BLaER1 treated with 17β-estradiol and CSF1 and Interleukin-3, amounts not matched to agents 10 nM and 100 nM (cell line): ENCODE results near the gene CBX2.

Experiments
- H3K27ac ChIP-seq, 11 experiments: shearing (Covaris generic); formaldehyde crosslinking; 2 replicates each; pipeline ENCODE4 v1.8.1; 2022
- H3K27me3 ChIP-seq, 11 experiments: shearing (Covaris generic); formaldehyde crosslinking; 2 replicates each; pipeline ENCODE4 v1.8.1; 2022
- H3K36me3 ChIP-seq, 11 experiments: shearing (Covaris generic); formaldehyde crosslinking; 2 replicates each; pipeline ENCODE4 v1.8.1; 2022
- H3K4me1 ChIP-seq, 10 experiments: shearing (Covaris generic); formaldehyde crosslinking; 2 replicates each; pipeline ENCODE4 v1.8.1; 2022
- H3K4me2 ChIP-seq, 11 experiments: shearing (Covaris generic); formaldehyde crosslinking; 2 replicates each; pipeline ENCODE4 v1.8.1; 2022
- H3K4me3 ChIP-seq, 10 experiments: shearing (Covaris generic); formaldehyde crosslinking; 2 replicates each; pipeline ENCODE4 v1.8.1; 2022
- H3K9ac ChIP-seq, 11 experiments: shearing (Covaris generic); formaldehyde crosslinking; 2 replicates each; pipeline ENCODE4 v1.8.1; 2022
- H3K9me3 ChIP-seq, 11 experiments: shearing (Covaris generic); formaldehyde crosslinking; replicated peaks in 1 of 11; 2 replicates each; pipeline ENCODE4 v1.8.1; 2022
- H4K20me1 ChIP-seq, 11 experiments: shearing (Covaris generic); formaldehyde crosslinking; 2 replicates each; pipeline ENCODE4 v1.8.1; 2022
- Cebpa-rat ChIP-seq, 11 experiments: shearing (Covaris generic); IDR thresholded peaks; 2 replicates each; pipeline ENCODE4 v1.8.1; 2022

Gene CBX2

DNA sequence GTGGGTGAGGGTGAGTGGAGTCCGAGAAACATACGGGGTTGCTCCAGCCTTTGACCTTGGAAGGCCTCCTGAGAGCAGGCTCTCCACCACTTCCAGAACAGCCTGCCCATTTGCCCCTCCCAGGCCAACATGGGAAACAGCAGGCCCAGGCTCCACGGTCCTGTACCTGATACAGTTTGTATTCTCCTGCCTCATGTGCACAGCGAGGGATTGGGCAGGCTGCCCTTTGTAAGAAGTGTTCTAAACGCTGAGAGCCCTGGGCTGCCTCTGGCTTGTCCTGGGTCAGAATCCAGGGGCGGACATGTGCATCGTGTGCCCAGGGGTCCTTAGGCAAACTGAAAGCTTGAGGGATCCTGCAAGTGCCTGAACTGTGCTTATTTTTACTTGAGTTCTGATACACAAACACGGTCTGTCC is 3.4 kb upstream of the CBX2 start:
- H3K4me2 ChIP-seq = no peak overlapping the region
- no peak overlapping the region for H3K4me3 ChIP-seq
- peaks cover 0 to 12% (median 8%) of the 10 kb centered on the region in 11 experiments; a peak in 17 of 22 replicates for H4K20me1 ChIP-seq
- no peak overlapping the region for H3K9ac ChIP-seq
- H3K4me1 ChIP-seq = peaks cover 19 to 28% (median 21%) of the 10 kb centered on the region in 10 experiments
- TF ChIP-seq Cebpa-rat (IDR thresholded peaks at IDR 0.05) = no peak
- H3K27me3 ChIP-seq = peaks cover 0 to 25% (median 18%) of the 10 kb centered on the region in 11 experiments; a peak in 20 of 22 replicates
- no peak overlapping the region for H3K27ac ChIP-seq
- no peaks in the 10 kb centered on the region for H3K9me3 ChIP-seq
- H3K36me3 ChIP-seq = peaks cover 0 to 3% (median under 1%) of the 10 kb centered on the region in 11 experiments; a peak in 6 of 22 replicates

DNA sequence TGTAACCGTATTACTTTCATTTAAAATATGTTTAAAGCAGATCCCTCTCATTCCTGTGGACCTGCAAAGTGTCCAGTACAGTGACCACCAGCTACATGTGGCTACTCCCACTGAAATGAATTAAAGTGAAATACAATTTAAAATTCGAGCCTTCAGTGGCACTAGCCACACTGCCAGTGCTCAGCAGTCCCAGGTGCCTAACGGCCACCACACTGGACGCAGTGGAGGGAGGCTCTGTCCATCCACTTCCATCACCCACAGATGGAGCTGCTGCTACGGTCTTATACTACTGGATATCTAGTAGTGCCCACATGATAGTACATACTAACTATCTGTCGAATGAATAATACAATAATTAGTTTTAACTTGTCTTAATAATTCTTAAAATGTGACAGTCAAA is 2.3 kb upstream of the CBX2 start:
- peaks cover 21 to 34% (median 32%) of the 10 kb centered on the region in 10 experiments for H3K4me1 ChIP-seq
- H3K36me3 ChIP-seq = peaks cover 0 to 13% (median 9%) of the 10 kb centered on the region in 11 experiments; a peak in 9 of 22 replicates
- TF ChIP-seq Cebpa-rat (IDR thresholded peaks at IDR 0.05) = no peak
- no peak overlapping the region for H3K4me3 ChIP-seq
- no peak overlapping the region for H3K9ac ChIP-seq
- no peaks in the 10 kb centered on the region for H3K9me3 ChIP-seq
- peaks cover 0 to 25% (median 18%) of the 10 kb centered on the region in 11 experiments; a peak in 20 of 22 replicates for H3K27me3 ChIP-seq
- H4K20me1 ChIP-seq = peaks cover 0 to 23% (median 19%) of the 10 kb centered on the region in 11 experiments; a peak in 17 of 22 replicates
- no peak overlapping the region for H3K4me2 ChIP-seq
- no peak overlapping the region for H3K27ac ChIP-seq

DNA sequence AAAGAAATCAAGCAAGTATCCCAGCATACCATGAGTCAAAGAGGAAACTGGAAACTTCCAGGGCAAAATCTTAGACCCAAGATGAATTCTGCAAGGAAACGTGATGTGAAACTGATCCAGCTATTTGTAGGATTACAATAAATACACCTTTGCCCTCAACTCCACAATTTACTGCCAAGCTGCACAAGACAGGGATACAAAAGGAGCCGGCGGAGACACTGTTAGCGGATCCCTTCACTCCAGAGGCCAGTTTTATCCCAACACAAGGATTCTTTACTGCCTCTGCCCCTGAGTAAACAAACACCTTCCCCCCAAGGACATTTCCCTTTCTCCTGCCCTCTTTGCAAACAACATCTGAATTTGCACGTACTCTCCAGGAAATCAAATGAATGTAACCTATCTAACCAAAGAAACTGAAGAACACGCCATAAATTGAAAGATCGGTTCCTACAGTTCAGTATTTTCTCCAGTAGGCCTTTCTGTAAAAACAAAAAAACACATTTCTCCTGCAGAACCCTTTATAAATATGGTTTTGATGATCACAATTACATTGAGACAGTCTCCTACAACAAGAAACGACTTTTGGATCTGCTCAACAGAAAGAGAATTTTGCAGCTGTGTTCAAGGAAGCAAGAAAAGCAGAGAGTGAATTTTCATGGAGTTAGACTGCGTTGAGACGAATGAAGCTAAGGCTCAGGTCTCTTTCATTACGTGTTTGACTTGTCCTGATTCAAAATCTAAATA is 1.4 kb upstream of the CBX2 start:
- H4K20me1 ChIP-seq = peaks cover 0 to 32% (median 28%) of the 10 kb centered on the region in 11 experiments; a peak in 18 of 22 replicates
- H3K27ac ChIP-seq = peak overlapping the region in 4 of 11 experiments; percentile 76 to 84 (median 83); a peak in 6 of 22 replicates
- peaks cover 30 to 43% (median 41%) of the 10 kb centered on the region in 10 experiments for H3K4me1 ChIP-seq
- no peak for TF ChIP-seq Cebpa-rat (IDR thresholded peaks at IDR 0.05)
- H3K9ac ChIP-seq = peak overlapping the region in 8 of 11 experiments; percentile 77 to 89 (median 85); a peak in 11 of 22 replicates
- peak overlapping the region; percentile 81 to 94 (median 85) for H3K4me2 ChIP-seq
- peak overlapping the region; percentile 58 to 82 (median 66); a peak in 12 of 20 replicates for H3K4me3 ChIP-seq
- no peaks in the 10 kb centered on the region for H3K9me3 ChIP-seq
- H3K27me3 ChIP-seq = peaks cover 0 to 25% (median 18%) of the 10 kb centered on the region in 11 experiments; a peak in 20 of 22 replicates
- peaks cover 0 to 21% (median 9%) of the 10 kb centered on the region in 11 experiments; a peak in 10 of 22 replicates for H3K36me3 ChIP-seq

DNA sequence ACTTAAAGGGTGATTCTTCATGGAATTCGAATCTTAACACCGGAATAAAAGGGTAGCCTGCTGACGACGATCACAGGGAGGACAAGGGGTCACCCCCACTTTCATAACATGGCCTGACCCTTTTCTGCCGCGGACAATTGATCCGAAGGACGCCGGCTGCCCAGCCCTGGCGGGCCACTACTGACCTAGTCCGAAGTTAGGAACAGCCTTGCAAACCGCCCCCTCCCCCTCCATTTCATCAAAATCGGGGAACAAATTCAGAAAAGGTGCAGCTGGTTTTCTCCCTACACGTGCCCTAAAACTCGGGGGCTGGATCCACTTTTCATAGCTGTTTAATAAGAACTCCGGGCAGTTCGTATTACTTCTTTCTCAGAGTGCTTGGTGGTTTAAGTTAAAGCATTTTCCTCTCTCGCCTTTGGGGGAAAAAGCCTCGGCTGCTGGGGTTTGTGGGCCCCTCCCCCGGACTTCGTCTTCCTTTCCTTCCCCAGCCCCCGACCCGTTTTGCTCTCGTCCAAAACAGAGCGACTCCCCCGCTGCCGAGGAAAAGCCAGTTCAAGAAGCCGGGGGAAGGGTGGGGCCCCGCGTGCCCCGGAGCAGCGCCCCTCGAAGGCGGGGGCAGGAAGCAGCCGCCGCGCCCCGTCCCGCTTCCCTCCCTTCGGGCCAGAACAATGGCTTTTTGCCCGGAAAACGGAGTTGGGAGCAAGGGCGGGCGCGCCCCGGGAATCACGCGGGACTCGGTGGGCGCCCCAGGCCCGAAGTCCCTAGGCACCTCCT is 641 bp upstream of the CBX2 start:
- no peaks in the 10 kb centered on the region for H3K9me3 ChIP-seq
- peaks cover 37 to 50% (median 48%) of the 10 kb centered on the region in 10 experiments for H3K4me1 ChIP-seq
- H3K4me2 ChIP-seq = peak overlapping the region; percentile 81 to 94 (median 85)
- peak overlapping the region; percentile 58 to 88 (median 84); a peak in 21 of 22 replicates for H3K27ac ChIP-seq
- H3K4me3 ChIP-seq = peak overlapping the region; percentile 58 to 82 (median 66)
- peak overlapping the region; percentile 77 to 89 (median 84) for H3K9ac ChIP-seq
- H4K20me1 ChIP-seq = peaks cover 0 to 40% (median 36%) of the 10 kb centered on the region in 11 experiments; a peak in 18 of 22 replicates
- no peak for TF ChIP-seq Cebpa-rat (IDR thresholded peaks at IDR 0.05)
- H3K27me3 ChIP-seq = peaks cover 0 to 25% (median 18%) of the 10 kb centered on the region in 11 experiments; a peak in 20 of 22 replicates
- H3K36me3 ChIP-seq = peaks cover 0 to 29% (median 16%) of the 10 kb centered on the region in 11 experiments; a peak in 15 of 22 replicates

DNA sequence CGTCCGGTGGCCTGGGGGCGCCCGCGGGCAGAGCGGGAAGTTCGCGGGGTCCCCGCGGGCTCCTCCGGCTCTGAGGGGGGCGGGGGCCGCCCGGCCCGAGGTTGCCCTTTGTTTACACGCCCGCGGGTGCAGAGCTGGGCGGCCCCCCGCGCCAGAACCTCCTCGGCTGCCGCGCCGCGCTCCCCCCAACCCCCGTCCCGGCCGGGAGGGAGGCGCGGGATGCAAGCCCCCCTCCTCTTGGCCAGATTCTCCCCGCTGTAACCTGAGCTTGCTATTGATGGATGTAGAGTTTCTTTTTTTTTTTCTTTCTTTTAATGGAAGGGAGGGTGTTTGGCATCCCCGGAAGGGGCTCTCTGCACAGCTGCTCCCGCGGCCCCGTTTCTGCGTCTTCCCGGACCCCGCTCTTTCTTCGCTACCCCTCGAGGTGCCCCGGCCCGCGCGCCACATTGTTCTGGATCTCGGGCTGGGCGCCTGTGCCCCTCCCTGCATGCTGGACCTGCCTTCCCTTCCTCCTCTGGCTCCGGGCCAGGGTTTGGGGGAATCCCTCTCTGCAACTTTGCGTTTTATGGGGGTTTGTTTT is 646 bp downstream of the CBX2 start:
- Histone ChIP-seq H3K36me3 (peaks cover 0 to 42% (median 28%) of the 10 kb centered on the region in 11 experiments; a peak in 18 of 22 replicates), H3K4me2 (peak overlapping the region; percentile 90 to 99 (median 97)), H3K4me1 (peaks cover 38 to 52% (median 50%) of the 10 kb centered on the region in 10 experiments), H3K4me3 (peak overlapping the region; percentile 67 to 91 (median 82)), H3K9me3 (no peaks in the 10 kb centered on the region), H3K27me3 (peaks cover 0 to 25% (median 18%) of the 10 kb centered on the region in 11 experiments; a peak in 20 of 22 replicates), H3K27ac (peak overlapping the region in 10 of 11 experiments; percentile 41 to 82 (median 74); a peak in 19 of 22 replicates), H4K20me1 (peaks cover 0 to 52% (median 47%) of the 10 kb centered on the region in 11 experiments; a peak in 18 of 22 replicates), H3K9ac (peak overlapping the region; percentile 71 to 86 (median 82))
- no peak for TF ChIP-seq Cebpa-rat (IDR thresholded peaks at IDR 0.05)

DNA sequence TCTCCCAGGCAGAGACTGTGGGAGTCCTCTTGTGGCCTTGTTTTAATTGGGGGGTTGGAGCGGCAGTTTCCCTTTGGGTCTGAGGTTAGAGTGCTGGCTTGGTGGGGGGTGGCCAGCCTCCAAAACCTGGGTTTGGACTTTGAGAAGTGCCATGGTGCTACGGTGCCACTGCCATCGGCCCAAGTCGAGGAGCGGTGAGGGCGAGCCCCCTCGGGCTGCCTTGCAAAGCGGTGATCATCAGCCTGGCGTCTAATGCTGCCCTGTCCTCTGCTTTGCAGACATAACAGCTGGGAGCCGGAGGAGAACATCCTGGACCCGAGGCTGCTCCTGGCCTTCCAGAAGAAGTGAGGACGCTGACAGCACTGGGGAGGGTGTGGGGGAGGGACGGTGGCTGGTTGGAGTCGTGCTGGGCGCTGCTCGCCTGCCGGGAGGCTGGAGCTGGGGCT is 1.2 kb downstream of the CBX2 start:
- Histone ChIP-seq H3K9me3 (no peaks in the 10 kb centered on the region), H3K9ac (peak overlapping the region; percentile 71 to 86 (median 82)), H3K4me3 (peak overlapping the region; percentile 67 to 91 (median 82)), H4K20me1 (peaks cover 0 to 58% (median 52%) of the 10 kb centered on the region in 11 experiments; a peak in 18 of 22 replicates), H3K27ac (peak overlapping the region in 8 of 11 experiments; percentile 70 to 82 (median 78); a peak in 12 of 22 replicates), H3K4me1 (peaks cover 38 to 52% (median 50%) of the 10 kb centered on the region in 10 experiments), H3K4me2 (peak overlapping the region; percentile 90 to 99 (median 97)), H3K27me3 (peaks cover 0 to 25% (median 18%) of the 10 kb centered on the region in 11 experiments; a peak in 20 of 22 replicates), H3K36me3 (peaks cover 5 to 47% (median 33%) of the 10 kb centered on the region in 11 experiments; a peak in 21 of 22 replicates)
- TF ChIP-seq Cebpa-rat (IDR thresholded peaks at IDR 0.05) = no peak

DNA sequence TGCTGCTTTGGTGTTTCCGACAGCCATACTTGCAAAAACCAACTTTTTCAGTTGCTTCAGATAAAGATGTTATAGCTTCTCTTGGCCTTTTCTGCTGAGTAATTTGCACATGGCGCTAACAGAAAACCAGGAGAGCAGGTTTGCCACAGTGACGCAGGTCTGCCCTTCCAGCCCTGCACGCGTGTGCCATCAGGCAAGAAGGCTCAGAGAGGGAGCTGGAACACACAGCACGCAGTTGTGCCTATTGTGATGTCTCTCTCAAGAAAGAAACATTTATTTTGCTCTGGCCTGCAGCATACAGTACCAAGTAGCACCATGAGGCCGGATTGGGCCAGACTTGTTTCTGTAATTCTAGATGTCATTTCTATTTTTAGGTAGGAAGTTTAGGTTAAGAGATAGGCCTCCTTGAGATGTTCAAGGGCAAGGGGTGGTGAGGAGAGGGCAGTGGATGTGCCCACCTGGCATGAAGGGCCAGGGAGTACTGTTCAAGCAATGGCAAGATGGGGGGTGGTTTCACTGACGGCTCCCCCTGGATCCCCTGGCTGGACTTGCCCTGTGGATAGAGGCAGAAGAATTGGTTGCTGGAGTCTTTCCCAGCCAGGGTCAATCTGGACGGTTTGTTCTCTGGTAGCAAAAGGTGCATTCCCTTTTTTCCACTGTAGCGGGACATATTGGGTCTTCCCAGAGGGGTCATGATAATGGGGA is 1.9 kb downstream of the CBX2 start:
- H3K27me3 ChIP-seq = peaks cover 0 to 19% (median 18%) of the 10 kb centered on the region in 11 experiments; a peak in 20 of 22 replicates
- H3K4me2 ChIP-seq = peak overlapping the region; percentile 90 to 99 (median 97)
- peaks cover 38 to 52% (median 50%) of the 10 kb centered on the region in 10 experiments for H3K4me1 ChIP-seq
- no peak for TF ChIP-seq Cebpa-rat (IDR thresholded peaks at IDR 0.05)
- no peaks in the 10 kb centered on the region for H3K9me3 ChIP-seq
- H3K4me3 ChIP-seq = peak overlapping the region in 8 of 10 experiments; percentile 78 to 91 (median 84); a peak in 16 of 20 replicates
- H4K20me1 ChIP-seq = peaks cover 0 to 65% (median 59%) of the 10 kb centered on the region in 11 experiments; a peak in 18 of 22 replicates
- no peak overlapping the region for H3K27ac ChIP-seq
- peaks cover 12 to 54% (median 40%) of the 10 kb centered on the region in 11 experiments; a peak in 21 of 22 replicates for H3K36me3 ChIP-seq
- peak overlapping the region in 8 of 11 experiments; percentile 81 to 86 (median 86); a peak in 11 of 22 replicates for H3K9ac ChIP-seq
